Measurements from ENCODE around the gene RCOR1.

DNA sequence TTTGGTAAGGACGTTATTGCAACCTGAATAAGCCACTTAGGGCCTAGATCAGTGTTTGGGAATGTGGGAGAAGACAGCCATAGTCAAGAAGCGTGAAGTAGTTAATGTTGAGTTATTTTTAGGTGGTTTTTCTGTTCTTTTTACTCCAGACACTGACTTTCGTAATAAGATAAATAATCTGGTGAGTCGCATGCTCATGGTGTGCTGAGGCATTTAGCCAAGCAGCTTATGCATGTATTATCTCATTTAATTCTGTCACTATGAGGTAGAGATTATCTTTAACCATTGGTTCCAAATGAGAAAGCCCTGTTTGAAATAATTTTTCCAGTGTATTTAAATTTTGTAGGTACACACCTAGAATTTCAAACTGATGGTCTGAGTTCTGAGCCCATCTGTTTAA lies 67.3 kb downstream of the RCOR1 start:
- TF ChIP-seq POLR2A (IDR thresholded peaks at IDR 0.05) (no peak), POLR2AphosphoS5 (IDR thresholded peaks at IDR 0.05) (no peak)
- TF ChIP-seq, protein P1, sequence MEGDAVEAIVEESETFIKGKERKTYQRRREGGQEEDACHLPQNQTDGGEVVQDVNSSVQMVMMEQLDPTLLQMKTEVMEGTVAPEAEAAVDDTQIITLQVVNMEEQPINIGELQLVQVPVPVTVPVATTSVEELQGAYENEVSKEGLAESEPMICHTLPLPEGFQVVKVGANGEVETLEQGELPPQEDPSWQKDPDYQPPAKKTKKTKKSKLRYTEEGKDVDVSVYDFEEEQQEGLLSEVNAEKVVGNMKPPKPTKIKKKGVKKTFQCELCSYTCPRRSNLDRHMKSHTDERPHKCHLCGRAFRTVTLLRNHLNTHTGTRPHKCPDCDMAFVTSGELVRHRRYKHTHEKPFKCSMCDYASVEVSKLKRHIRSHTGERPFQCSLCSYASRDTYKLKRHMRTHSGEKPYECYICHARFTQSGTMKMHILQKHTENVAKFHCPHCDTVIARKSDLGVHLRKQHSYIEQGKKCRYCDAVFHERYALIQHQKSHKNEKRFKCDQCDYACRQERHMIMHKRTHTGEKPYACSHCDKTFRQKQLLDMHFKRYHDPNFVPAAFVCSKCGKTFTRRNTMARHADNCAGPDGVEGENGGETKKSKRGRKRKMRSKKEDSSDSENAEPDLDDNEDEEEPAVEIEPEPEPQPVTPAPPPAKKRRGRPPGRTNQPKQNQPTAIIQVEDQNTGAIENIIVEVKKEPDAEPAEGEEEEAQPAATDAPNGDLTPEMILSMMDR (IDR thresholded peaks at IDR 0.05 in 8 of 11, conservative IDR thresholded peaks at IDR 0.05 in 3 of 11), result no peak
